ENCODE results near the gene CENPF.
"Not testable (repeated sequence)": the region's sequence is repeated elsewhere in the genome, so short reads cannot be mapped to it uniquely, and the experiment has no call there.

Gene CENPF

GRCh38 chr1:214571281-214571680 is 31.7 kb upstream of the CENPF start:
- no peaks in the 10 kb centered on the region for H3K27me3 ChIP-seq (ENCODE audit: control insufficient read depth, insufficient read depth, low read length)
- no peaks in the 10 kb centered on the region for H3K9me3 ChIP-seq (ENCODE audit: control insufficient read depth, low read length)
- peaks cover 9% of the 10 kb centered on the region for H3K4me1 ChIP-seq (ENCODE audit: control insufficient read depth, insufficient read depth, low read length)
- no peak overlapping the region for H3K4me3 ChIP-seq (ENCODE audit: low read length)
- no peak overlapping the region for H3K9ac ChIP-seq (ENCODE audit: low read length)
- no peaks in the 10 kb centered on the region for H3K36me3 ChIP-seq (ENCODE audit: control insufficient read depth, insufficient read depth, low read length)

GRCh38 chr1:214573386-214574318 is 29.3 kb upstream of the CENPF start:
- H3K27me3 ChIP-seq (ENCODE audit: control insufficient read depth, insufficient read depth, low read length) = no peaks in the 10 kb centered on the region
- H3K36me3 ChIP-seq (ENCODE audit: control insufficient read depth, insufficient read depth, low read length) = no peaks in the 10 kb centered on the region
- H3K9me3 ChIP-seq (ENCODE audit: control insufficient read depth, low read length) = no peaks in the 10 kb centered on the region
- H3K4me3 ChIP-seq (ENCODE audit: low read length) = no peak overlapping the region
- no peak overlapping the region for H3K9ac ChIP-seq (ENCODE audit: low read length)
- H3K4me1 ChIP-seq (ENCODE audit: control insufficient read depth, insufficient read depth, low read length) = peaks cover 9% of the 10 kb centered on the region

GRCh38 chr1:214574598-214575411 is 28.2 kb upstream of the CENPF start:
- peaks cover 9% of the 10 kb centered on the region for H3K4me1 ChIP-seq (ENCODE audit: control insufficient read depth, insufficient read depth, low read length)

GRCh38 chr1:214576120-214576519 is 26.9 kb upstream of the CENPF start:
- H3K27me3 ChIP-seq (ENCODE audit: control insufficient read depth, insufficient read depth, low read length); H3K4me3 ChIP-seq (ENCODE audit: low read length); H3K9me3 ChIP-seq (ENCODE audit: control insufficient read depth, low read length); H3K4me1 ChIP-seq (ENCODE audit: control insufficient read depth, insufficient read depth, low read length); H3K9ac ChIP-seq (ENCODE audit: low read length); H3K36me3 ChIP-seq (ENCODE audit: control insufficient read depth, insufficient read depth, low read length): not testable (repeated sequence)

More at GRCh38 chr1:214574598-214575411, 28.2 kb upstream of the CENPF start:
- no peaks in the 10 kb centered on the region for H3K36me3 ChIP-seq (ENCODE audit: control insufficient read depth, insufficient read depth, low read length)
- H3K9ac ChIP-seq (ENCODE audit: low read length) = no peak overlapping the region
- no peaks in the 10 kb centered on the region for H3K9me3 ChIP-seq (ENCODE audit: control insufficient read depth, low read length)
- no peak overlapping the region for H3K4me3 ChIP-seq (ENCODE audit: low read length)
- no peaks in the 10 kb centered on the region for H3K27me3 ChIP-seq (ENCODE audit: control insufficient read depth, insufficient read depth, low read length)

GRCh38 chr1:214579183-214579582 is 23.8 kb upstream of the CENPF start:
- Histone ChIP-seq H3K9me3 (ENCODE audit: control insufficient read depth, low read length) (no peaks in the 10 kb centered on the region), H3K4me1 (ENCODE audit: control insufficient read depth, insufficient read depth, low read length) (peaks cover 1% of the 10 kb centered on the region), H3K27me3 (ENCODE audit: control insufficient read depth, insufficient read depth, low read length) (no peaks in the 10 kb centered on the region), H3K9ac (ENCODE audit: low read length) (no peak overlapping the region), H3K36me3 (ENCODE audit: control insufficient read depth, insufficient read depth, low read length) (no peaks in the 10 kb centered on the region), H3K4me3 (ENCODE audit: low read length) (no peak overlapping the region)

DNA sequence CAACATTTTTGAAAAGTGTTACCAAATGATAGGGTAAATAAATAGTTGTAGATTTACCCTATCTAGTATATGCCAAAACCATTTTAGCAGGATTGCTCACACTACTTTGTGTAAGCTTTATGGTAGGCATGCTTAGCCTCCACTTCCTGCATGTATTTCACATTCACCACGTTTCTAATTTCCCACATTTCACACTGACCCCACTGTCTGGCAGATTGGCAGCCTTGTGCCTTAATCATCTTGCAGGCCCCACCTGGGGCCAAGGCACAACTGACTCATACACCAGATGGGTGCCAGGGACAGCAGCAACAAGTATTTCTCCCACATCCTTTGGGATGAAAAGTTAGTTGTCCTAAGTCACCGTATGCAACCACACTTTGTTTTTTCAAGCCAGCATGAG is 21.2 kb upstream of the CENPF start:
- H3K9ac ChIP-seq (ENCODE audit: low read length) = no peak overlapping the region
- no peaks in the 10 kb centered on the region for H3K9me3 ChIP-seq (ENCODE audit: control insufficient read depth, low read length)
- no peaks in the 10 kb centered on the region for H3K4me1 ChIP-seq (ENCODE audit: control insufficient read depth, insufficient read depth, low read length)
- no peaks in the 10 kb centered on the region for H3K36me3 ChIP-seq (ENCODE audit: control insufficient read depth, insufficient read depth, low read length)
- no peaks in the 10 kb centered on the region for H3K27me3 ChIP-seq (ENCODE audit: control insufficient read depth, insufficient read depth, low read length)
- H3K4me3 ChIP-seq (ENCODE audit: low read length) = no peak overlapping the region

GRCh38 chr1:214582289-214582891 is 20.6 kb upstream of the CENPF start:
- H3K27me3 ChIP-seq (ENCODE audit: control insufficient read depth, insufficient read depth, low read length) = no peaks in the 10 kb centered on the region
- no peak overlapping the region for H3K4me3 ChIP-seq (ENCODE audit: low read length)
- no peaks in the 10 kb centered on the region for H3K36me3 ChIP-seq (ENCODE audit: control insufficient read depth, insufficient read depth, low read length)

GRCh38 chr1:214583113-214583512 is 19.9 kb upstream of the CENPF start:
- Histone ChIP-seq H3K4me3 (ENCODE audit: low read length) (no peak overlapping the region), H3K9me3 (ENCODE audit: control insufficient read depth, low read length) (no peaks in the 10 kb centered on the region), H3K27me3 (ENCODE audit: control insufficient read depth, insufficient read depth, low read length) (no peaks in the 10 kb centered on the region), H3K36me3 (ENCODE audit: control insufficient read depth, insufficient read depth, low read length) (no peaks in the 10 kb centered on the region), H3K4me1 (ENCODE audit: control insufficient read depth, insufficient read depth, low read length) (no peaks in the 10 kb centered on the region), H3K9ac (ENCODE audit: low read length) (no peak overlapping the region)

More at GRCh38 chr1:214582289-214582891, 20.6 kb upstream of the CENPF start:
- Histone ChIP-seq H3K9me3 (ENCODE audit: control insufficient read depth, low read length) (no peaks in the 10 kb centered on the region), H3K9ac (ENCODE audit: low read length) (no peak overlapping the region), H3K4me1 (ENCODE audit: control insufficient read depth, insufficient read depth, low read length) (no peaks in the 10 kb centered on the region)

DNA sequence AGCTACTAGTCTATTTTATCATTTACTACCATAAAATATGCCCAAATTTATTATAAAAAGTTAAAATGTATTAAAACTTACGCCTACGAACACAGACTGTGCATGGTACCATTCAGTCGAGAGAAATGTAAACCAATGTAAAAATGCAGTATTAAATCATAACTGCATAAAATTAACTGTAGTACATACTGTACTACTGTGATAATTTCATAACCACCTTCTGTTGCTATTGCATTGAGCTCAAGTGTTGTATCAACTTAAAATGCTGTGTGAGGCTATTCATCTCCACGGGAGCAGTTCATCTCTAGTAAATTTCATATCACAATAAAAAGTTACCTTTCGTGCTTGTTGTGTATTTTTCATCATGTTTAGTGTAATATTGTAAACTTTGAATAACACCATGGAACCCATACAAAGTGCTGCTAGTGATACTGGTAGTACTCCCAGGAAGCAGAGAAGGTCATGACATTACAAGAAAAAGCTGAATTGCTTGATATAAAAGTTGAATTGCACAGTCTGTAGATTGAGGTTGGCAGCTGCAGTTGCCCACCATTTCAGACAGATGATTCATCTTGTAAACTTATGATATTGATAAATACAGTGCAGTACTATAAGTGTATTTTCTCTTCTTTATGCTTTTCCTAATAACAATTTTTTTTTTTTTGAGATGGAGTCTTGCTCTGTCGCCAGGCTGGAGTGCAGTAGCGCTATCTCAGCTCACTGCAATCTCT is 19.0 kb upstream of the CENPF start:
- H3K9ac ChIP-seq (ENCODE audit: low read length) = no peak overlapping the region
- no peaks in the 10 kb centered on the region for H3K27me3 ChIP-seq (ENCODE audit: control insufficient read depth, insufficient read depth, low read length)
- no peak overlapping the region for H3K4me3 ChIP-seq (ENCODE audit: low read length)
- H3K4me1 ChIP-seq (ENCODE audit: control insufficient read depth, insufficient read depth, low read length) = no peaks in the 10 kb centered on the region
- H3K9me3 ChIP-seq (ENCODE audit: control insufficient read depth, low read length) = no peaks in the 10 kb centered on the region
- no peaks in the 10 kb centered on the region for H3K36me3 ChIP-seq (ENCODE audit: control insufficient read depth, insufficient read depth, low read length)

DNA sequence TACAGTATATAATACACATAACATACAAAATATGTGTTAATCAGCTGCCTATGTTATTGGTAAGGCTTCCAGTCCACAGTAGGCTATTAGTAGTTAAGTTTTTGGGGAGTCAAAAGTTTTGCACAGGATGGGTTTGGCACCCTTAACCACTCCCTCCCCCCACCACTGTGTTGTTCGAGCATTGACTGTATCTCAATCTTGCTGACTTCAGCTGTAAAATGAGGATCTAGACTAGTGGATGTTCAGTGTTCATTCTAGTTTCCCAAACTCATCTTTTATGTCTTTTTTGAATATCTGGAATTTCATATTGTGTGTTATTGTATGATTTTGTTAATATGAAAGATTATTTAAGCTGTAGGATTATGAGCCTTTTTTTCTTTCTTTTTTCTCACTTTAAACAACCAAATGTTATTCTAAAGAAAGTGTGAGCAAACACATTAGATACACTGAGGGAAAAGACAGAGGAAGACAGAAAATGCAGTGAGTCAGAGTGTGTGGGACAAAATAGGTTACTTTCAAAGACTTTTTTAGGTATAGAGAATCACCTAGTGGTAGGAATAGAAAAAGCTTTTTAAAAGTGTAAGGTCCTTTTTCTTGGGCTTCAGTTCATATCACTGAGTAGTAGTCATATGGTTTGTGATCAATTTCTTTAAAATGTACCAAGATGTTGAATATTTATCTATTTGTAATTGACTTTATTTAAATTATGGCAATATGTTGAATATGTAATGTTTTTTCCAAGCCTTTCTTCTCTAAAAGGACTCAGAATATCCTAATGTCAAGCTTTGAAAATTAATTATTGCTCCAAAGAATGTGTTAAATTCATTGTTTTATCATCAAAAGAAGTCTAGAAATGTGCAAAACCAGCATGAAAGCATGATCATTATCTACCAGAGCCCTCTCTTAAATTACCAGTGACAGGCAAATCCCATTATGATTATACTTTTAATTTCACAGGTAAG is 17.9 kb upstream of the CENPF start:
- no peaks in the 10 kb centered on the region for H3K36me3 ChIP-seq (ENCODE audit: control insufficient read depth, insufficient read depth, low read length)
- H3K9ac ChIP-seq (ENCODE audit: low read length) = no peak overlapping the region
- H3K4me1 ChIP-seq (ENCODE audit: control insufficient read depth, insufficient read depth, low read length) = no peaks in the 10 kb centered on the region
- no peaks in the 10 kb centered on the region for H3K9me3 ChIP-seq (ENCODE audit: control insufficient read depth, low read length)
- H3K27me3 ChIP-seq (ENCODE audit: control insufficient read depth, insufficient read depth, low read length) = no peaks in the 10 kb centered on the region
- H3K4me3 ChIP-seq (ENCODE audit: low read length) = no peak overlapping the region

DNA sequence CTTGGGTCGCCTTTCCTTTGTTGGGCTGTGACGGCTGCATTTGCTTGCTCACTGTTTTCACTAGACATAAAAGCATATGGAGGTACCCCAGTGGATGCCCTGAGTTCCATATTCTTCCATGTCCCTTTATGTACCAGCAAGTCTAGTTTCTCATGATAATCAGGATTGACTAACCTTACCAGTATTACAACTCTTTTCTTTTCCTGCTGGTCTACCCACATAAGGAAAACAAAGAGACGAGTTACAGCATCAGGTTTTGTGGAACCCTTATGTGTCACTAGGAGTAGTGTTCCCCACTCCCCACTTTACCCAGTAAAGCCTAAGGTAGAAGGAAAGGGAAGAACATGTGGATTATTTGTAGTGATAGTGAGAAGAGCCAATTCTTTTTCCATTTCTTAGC is 16.4 kb upstream of the CENPF start:
- H3K4me1 ChIP-seq (ENCODE audit: control insufficient read depth, insufficient read depth, low read length) = no peaks in the 10 kb centered on the region
- no peaks in the 10 kb centered on the region for H3K36me3 ChIP-seq (ENCODE audit: control insufficient read depth, insufficient read depth, low read length)
- H3K9ac ChIP-seq (ENCODE audit: low read length) = no peak overlapping the region
- no peaks in the 10 kb centered on the region for H3K27me3 ChIP-seq (ENCODE audit: control insufficient read depth, insufficient read depth, low read length)
- H3K4me3 ChIP-seq (ENCODE audit: low read length) = no peak overlapping the region
- H3K9me3 ChIP-seq (ENCODE audit: control insufficient read depth, low read length) = no peaks in the 10 kb centered on the region

Measured in mucosa of stomach (tissue), 1 donor.